ENCODE data around the gene TRIM77.
"Not testable (repeated sequence)": the region's sequence is repeated elsewhere in the genome, so short reads cannot be mapped to it uniquely, and the experiment has no call there.

The TRIM77 gene

GRCh38 chr11:89709999-89710398 lies at the start of gene TRIM77:
Gene TRIM77 (plus strand): TSS chr11:89710299. CDS start chr11:89710299, 0 bp downstream.
- DNase-seq: not testable (repeated sequence)

- no peak for DNase-seq
These were observed 43.1 kb upstream of the TRIM77 start for GRCh38 chr11:89667001-89667400.

- DNase-seq: not testable (repeated sequence)
These were observed 41.9 kb upstream of the TRIM77 start for GRCh38 chr11:89668158-89668557.

GRCh38 chr11:89669586-89669985 lies 40.5 kb upstream of the TRIM77 start:
- not testable (repeated sequence) for DNase-seq

- not testable (repeated sequence) for DNase-seq
These were observed 40.0 kb upstream of the TRIM77 start for GRCh38 chr11:89669993-89670669.

GRCh38 chr11:89672547-89672946 lies 37.6 kb upstream of the TRIM77 start:
- DNase-seq: not testable (repeated sequence)

GRCh38 chr11:89673380-89673779 lies 36.7 kb upstream of the TRIM77 start:
- not testable (repeated sequence) for DNase-seq

GRCh38 chr11:89675383-89675782 lies 34.7 kb upstream of the TRIM77 start:
- not testable (repeated sequence) for DNase-seq

- not testable (repeated sequence) for DNase-seq
These were observed 34.2 kb upstream of the TRIM77 start for GRCh38 chr11:89675948-89676347.

- not testable (repeated sequence) for DNase-seq
These were observed 3.0 kb upstream of the TRIM77 start for GRCh38 chr11:89707080-89707479.

GRCh38 chr11:89724866-89725498 lies 14.9 kb downstream of the TRIM77 start:
- DNase-seq: not testable (repeated sequence)

- DNase-seq: not testable (repeated sequence)
These were observed 20.1 kb downstream of the TRIM77 start for GRCh38 chr11:89730215-89730614.

- no peak for DNase-seq
These were observed 26.5 kb downstream of the TRIM77 start for GRCh38 chr11:89736566-89736965.

- DNase-seq: no peak
These were observed 27.0 kb downstream of the TRIM77 start for GRCh38 chr11:89737116-89737515.

- not testable (repeated sequence) for DNase-seq
These were observed 31.3 kb downstream of the TRIM77 start for GRCh38 chr11:89741406-89741805.

- DNase-seq: not testable (repeated sequence)
These were observed 34.1 kb downstream of the TRIM77 start for GRCh38 chr11:89744158-89744557.

GRCh38 chr11:89750822-89751221 lies 40.7 kb downstream of the TRIM77 start:
- DNase-seq: not testable (repeated sequence)

Data from NCI-H1436 (cell line).